K562 (cell line): Measurements from ENCODE around the gene ALG1. TPM values are rescaled to one million over a fixed set of nuclear protein-coding genes. Genes with fewer than 3 reads are reported as not detected.

ENCODE experiments used
- NCOA4 ChIP-seq: fragments of 450-650 bp; IDR thresholded peaks from 2 replicates; pipeline ENCODE4 v1.6.1; 2018; ENCODE audit warnings: mild to moderate bottlenecking; ENCODE audit not compliant: partially characterized antibody
- NFATC3 ChIP-seq: fragments of 450-650 bp; IDR thresholded peaks from 2 replicates; pipeline ENCODE4 v1.6.1; 2017; ENCODE audit warnings: mild to moderate bottlenecking
- RBM14 ChIP-seq: fragments of 200-400 bp; formaldehyde crosslinking; IDR thresholded peaks from 2 replicates; pipeline ENCODE4 v1.6.1; 2018; ENCODE audit warnings: low read depth, mild to moderate bottlenecking, low read length, moderate library complexity, borderline replicate concordance; ENCODE audit not compliant: insufficient read depth
- ZNF140 ChIP-seq: fragments of 250-450 bp; sonication (Bioruptor Pico); IDR thresholded peaks from 2 replicates; pipeline ENCODE4 v1.8.0; 2021; ENCODE audit warnings: moderate library complexity, mild to moderate bottlenecking, inconsistent platforms
- polyA plus RNA-seq, 8 experiments: library from polyadenylated mRNA; depleted of rRNA in 4 of 8; stranded (reverse) in 5 of 8; unstranded in 3 of 8; fragments of >200 nt; fragmentation: Nextera tagmentation in 2 of 8; fragmentation: Illumina TruSeq in 1 of 8; extraction: Ambion mirVana in 2 of 8; extraction: Trizol in 1 of 8; gene quantifications; 2 replicates each; pipeline versions ENCODE4 v1.2.1 to v1.2.3, GENCODE V29; 2011 to 2014; ENCODE audit warnings: inconsistent platforms in 1 of 8, missing spikeins in 1 of 8
- total RNA-seq, 7 experiments: library from RNA; depleted of rRNA in 6 of 7; stranded (reverse); fragments of >200 nt in 6 of 7; fragmentation: Illumina TruSeq in 2 of 7; extraction: Trizol in 2 of 7; gene quantifications; 2 replicates each; pipeline versions ENCODE4 v1.2.1 to v1.2.3, GENCODE V29; 2011 to 2021; ENCODE audit warnings: low replicate concordance in 1 of 7
- TF ChIP-seq, protein P1 (sequence below): sonication (generic); formaldehyde crosslinking; IDR thresholded peaks from 2 replicates; pipeline ENCODE4 v1.8.0; 2022; ENCODE audit warnings: mild to moderate bottlenecking, missing genetic modification reagents
- TF ChIP-seq, protein P2 (sequence below): fragments of 250-450 bp; sonication (Bioruptor Pico); IDR thresholded peaks from 2 replicates; pipeline ENCODE4 v1.4.0; 2020; ENCODE audit warnings: borderline replicate concordance

ALG1 gene
- total and polyA plus RNA-seq, 9 of the 15 experiments (the other 6 are each of a cell fraction or from before 2014, with no cell fraction given): 1.1 to 26.4 (median 18.3) TPM

DNA sequence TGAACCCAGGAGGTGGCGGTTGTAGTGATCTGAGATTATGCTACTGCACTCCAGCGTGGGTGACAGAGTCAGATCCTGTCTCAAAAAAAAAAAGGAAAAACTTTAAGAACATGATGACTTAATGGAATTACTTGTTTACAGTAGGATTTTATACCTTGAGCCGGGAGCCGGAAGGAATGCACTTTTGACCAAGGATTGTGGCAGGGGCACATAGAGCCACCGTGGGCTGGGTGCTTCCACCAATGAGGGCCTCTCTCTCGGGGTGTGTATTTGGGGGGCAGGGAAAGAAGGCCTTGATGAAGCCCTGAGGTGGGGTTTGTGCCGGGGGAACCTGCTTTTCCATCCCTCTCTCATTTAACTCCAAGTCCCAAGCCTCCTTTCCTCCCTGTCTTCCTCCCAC lies 31.2 kb upstream of the ALG1 start (continued):
- TF ChIP-seq, protein P1, sequence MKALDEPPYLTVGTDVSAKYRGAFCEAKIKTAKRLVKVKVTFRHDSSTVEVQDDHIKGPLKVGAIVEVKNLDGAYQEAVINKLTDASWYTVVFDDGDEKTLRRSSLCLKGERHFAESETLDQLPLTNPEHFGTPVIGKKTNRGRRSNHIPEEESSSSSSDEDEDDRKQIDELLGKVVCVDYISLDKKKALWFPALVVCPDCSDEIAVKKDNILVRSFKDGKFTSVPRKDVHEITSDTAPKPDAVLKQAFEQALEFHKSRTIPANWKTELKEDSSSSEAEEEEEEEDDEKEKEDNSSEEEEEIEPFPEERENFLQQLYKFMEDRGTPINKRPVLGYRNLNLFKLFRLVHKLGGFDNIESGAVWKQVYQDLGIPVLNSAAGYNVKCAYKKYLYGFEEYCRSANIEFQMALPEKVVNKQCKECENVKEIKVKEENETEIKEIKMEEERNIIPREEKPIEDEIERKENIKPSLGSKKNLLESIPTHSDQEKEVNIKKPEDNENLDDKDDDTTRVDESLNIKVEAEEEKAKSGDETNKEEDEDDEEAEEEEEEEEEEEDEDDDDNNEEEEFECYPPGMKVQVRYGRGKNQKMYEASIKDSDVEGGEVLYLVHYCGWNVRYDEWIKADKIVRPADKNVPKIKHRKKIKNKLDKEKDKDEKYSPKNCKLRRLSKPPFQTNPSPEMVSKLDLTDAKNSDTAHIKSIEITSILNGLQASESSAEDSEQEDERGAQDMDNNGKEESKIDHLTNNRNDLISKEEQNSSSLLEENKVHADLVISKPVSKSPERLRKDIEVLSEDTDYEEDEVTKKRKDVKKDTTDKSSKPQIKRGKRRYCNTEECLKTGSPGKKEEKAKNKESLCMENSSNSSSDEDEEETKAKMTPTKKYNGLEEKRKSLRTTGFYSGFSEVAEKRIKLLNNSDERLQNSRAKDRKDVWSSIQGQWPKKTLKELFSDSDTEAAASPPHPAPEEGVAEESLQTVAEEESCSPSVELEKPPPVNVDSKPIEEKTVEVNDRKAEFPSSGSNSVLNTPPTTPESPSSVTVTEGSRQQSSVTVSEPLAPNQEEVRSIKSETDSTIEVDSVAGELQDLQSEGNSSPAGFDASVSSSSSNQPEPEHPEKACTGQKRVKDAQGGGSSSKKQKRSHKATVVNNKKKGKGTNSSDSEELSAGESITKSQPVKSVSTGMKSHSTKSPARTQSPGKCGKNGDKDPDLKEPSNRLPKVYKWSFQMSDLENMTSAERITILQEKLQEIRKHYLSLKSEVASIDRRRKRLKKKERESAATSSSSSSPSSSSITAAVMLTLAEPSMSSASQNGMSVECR (CRISPR knock-in tag): no peak
- TF ChIP-seq ZNF140 (CRISPR knock-in tag) (no peak), RBM14 (no peak), NCOA4 (no peak), NFATC3 (no peak)
- TF ChIP-seq, protein P2, sequence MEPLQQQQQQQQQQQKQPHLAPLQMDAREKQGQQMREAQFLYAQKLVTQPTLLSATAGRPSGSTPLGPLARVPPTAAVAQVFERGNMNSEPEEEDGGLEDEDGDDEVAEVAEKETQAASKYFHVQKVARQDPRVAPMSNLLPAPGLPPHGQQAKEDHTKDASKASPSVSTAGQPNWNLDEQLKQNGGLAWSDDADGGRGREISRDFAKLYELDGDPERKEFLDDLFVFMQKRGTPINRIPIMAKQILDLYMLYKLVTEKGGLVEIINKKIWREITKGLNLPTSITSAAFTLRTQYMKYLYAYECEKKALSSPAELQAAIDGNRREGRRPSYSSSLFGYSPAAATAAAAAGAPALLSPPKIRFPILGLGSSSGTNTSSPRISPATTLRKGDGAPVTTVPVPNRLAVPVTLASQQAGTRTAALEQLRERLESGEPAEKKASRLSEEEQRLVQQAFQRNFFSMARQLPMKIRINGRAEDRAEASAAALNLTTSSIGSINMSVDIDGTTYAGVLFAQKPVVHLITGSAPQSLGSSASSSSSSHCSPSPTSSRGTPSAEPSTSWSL (CRISPR knock-in tag): no peak
